Stimulated activated CD8-positive, alpha-beta memory T cell treated with anti-CD3 and anti-CD28 coated beads, Interleukin-4, amount 100 ng/mL, for 24 hours (primary cell): ENCODE measurements around the gene NAALADL2.
"Not testable (repeated sequence)": the region's sequence is repeated elsewhere in the genome, so short reads cannot be mapped to it uniquely, and the experiment has no call there.

Experiments
- DNase-seq: peaks from one replicate; pipeline ENCODE4 v3.0.0-alpha.2; 2020; ENCODE audit warnings: low read depth

The NAALADL2 gene

DNA sequence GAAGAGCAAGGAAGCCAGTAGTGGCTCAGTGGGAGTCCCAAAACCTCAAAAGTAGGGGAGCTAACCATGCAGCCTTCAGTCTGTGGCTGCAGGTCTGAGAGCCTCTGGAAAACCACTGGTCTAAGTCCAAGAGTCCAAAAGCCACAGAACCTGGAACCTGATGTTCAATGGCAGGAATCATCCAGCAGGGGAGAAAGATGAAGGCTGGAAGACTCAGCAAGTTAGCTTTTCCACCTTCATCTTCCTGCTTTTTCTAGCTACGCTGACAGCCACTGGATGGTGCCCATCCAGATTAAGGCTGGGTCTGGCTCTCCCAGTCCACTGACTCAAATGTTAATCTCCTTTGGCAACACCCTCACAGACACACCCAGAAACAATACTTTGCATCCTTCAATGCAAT, 626.3 kb downstream of the NAALADL2 start:
- DNase-seq: no peak

DNA sequence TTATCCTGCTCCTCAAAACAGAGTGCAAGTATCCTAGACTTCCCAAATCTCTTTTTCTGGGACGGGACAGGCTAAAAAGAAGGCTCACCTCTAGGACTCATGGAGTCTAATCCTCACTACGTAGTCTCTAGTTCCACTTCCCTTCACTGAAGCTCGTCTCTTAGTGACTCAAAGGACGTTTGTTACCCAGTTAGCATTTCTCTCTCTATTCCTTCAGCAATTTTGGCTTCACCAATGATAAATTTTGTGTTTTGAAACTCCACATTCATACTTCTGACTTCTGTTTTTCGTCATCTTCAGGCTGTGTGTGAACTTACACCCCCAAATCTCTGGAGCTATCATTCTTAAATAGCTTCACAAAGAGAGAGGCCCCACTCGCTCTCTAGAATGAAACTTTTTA, 627.1 kb downstream of the NAALADL2 start:
- DNase-seq: no peak

DNA sequence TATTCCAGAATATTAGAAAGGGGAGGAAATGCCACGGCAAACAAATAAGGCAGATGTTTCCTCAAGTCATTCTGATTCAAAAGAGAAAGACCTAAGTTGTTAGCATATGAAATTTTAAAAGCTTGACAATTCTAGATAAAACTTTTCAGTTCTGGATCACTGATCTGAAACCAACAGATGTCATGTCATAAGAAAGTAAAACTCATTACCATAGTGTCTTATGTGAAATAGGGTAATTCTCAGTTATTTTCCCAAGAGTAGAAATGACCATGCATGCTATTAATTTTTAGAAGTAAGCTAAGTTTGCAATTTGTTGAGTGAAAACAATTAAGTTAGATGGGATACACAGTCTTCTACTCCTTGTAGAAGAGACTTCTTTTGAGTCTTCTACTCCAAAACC, 630.3 kb downstream of the NAALADL2 start:
- no peak for DNase-seq

DNA sequence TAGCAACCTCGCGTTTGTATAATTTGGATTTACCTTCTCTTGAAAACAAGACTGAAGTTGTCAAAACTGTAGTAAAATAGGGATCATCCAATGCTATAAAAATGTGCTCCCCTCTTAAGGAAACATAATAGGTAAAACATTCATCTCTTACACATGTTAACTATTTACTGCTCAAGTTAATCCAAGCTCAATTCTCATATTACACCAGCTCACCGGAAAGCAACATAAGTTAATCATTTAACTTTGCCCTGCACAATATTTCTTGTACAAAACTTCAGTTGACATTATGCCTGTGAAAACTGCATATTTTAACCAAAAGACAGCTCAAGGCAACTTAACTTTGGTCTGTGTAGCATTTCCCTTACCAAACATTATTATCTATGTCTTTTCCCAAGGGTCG, 634.2 kb downstream of the NAALADL2 start:
- DNase-seq: no peak

DNA sequence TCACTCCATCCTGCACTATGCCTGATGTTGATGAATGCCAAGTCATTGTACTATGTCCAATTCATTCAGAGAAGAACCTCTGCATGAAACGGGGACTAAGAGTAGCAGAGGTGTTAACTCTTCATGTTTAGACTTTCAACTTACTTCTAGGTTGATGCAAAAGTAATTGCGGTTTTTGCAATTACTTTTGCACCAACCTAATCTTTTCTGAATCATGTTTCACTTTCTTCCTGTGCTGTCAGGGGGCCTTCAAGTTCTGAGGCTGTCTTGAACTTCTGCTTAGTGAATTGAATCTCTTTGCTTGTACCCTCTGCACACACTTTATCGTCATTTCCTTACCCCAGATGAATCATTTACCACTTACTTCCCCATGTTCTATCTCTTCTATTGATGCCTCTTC, 636.2 kb downstream of the NAALADL2 start:
- no peak for DNase-seq

DNA sequence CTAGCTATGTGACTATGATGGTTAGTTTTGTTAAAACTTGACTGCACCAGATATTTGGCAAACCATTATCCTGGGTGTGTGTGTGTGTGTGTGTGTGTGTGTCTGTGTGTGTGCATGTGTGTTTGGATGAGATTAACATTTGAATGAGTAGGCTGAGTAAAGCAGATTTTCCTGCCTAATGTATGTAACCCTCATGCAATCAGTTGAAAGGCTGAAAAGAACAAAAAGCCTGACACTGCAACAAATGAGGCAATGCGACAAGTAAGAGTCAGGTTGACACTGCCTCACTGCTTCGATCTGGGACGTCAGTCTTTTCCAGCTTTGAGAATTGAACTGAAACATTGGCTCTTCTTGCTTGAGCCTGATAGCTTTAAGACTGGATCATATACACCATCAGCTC, 643.0 kb downstream of the NAALADL2 start:
- DNase-seq: no peak

DNA sequence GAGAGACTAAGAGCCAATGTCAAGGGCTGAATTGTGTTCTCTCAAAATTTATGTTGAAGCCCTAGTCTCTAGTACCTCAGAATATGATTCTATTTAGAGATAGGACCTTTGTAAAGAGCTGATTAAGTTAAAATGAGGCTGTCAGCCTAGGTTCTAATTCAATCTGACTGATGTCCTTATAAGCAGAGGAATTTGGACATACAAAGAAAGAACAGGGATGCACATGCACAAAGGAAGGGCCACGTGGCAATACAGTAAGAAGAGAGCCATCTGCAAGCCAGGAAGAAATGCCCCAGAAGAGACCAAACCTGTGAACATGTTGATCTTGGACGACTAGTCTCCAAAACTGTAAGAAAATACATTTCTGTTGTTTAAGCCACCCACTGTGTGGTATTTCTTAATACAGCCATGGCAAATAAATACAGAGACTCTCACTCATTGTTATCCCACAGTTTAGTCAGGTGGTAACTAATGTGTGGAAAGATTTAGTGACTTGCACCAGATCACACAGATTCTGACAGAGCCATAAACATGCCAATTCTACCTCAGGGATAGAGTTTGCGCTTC, 652.2 kb downstream of the NAALADL2 start:
- DNase-seq: no peak

DNA sequence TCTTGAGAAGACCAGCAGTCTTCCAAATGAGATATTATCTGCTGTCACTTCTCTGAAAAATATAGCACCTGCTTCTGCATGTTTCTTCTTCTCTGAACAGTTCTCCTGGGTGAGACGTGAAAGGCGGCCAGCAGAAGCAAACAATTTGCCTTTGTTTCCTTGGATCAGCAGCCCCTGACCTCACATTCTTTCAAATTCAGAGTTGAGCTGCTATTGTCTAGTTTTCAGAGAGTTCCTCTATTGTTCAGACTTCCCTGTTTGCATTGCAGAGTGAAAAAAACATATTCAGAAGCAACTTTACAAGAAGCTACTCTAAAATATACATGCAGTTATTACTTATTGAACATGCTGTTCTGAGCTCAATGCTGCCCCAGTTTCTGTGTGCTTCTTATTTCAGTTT, 653.6 kb downstream of the NAALADL2 start:
- DNase-seq: no peak

DNA sequence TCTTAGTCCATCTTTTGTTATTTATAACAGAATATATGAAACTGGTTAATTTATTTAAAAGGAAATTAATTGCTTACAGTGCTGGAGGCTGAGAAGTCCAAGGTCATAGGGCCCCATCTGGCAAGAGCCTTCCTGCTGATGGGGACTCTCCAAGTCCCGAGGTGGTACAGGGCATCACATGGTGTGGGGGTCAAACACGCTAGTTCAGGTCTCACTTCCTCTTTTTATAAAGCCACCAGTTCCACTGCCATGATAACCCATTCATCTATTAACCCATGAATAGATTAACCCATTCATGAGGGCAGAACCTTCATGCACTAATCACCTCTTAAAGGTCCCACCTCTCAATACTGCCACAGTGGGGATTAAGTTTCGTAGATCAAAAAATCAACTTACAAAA, 659.3 kb downstream of the NAALADL2 start:
- DNase-seq: no peak

DNA sequence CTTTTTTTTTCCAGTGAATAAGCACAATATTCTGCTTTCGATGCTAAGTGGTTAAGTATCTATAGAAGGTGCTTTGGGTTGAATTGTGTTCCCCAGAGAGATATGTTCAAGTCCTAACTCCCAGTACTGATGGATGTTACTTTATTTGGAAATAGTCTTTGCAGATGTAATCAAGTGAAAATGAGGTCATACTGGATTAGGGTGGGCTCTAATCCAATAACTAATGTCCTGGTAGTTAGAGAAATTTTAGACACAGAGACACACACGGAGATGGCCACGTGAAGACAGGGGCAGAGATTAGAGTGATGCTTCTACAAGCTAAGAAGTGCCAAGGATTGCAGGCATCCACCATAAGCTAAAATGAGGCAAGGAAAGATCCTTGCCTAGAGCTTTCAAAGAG, 662.3 kb downstream of the NAALADL2 start:
- no peak for DNase-seq

DNA sequence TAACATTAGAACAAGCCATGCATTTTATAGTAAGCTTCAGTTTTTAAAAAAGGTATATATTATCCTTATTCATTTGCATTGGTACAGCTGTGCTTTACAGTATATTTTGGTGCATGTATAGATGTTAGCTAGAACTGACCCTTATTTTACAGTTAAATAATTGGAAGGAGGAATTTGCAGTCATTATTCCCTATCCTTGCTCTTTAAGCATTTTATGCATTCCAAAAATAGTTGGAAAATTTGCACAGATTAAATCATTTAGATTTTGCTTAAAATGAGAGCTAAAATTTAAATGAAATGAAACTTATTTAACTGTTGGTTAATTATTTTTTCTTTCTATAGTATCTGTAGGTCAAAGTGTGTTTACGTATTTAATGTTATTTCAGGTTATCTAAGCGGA, 667.1 kb downstream of the NAALADL2 start:
- no peak for DNase-seq

DNA sequence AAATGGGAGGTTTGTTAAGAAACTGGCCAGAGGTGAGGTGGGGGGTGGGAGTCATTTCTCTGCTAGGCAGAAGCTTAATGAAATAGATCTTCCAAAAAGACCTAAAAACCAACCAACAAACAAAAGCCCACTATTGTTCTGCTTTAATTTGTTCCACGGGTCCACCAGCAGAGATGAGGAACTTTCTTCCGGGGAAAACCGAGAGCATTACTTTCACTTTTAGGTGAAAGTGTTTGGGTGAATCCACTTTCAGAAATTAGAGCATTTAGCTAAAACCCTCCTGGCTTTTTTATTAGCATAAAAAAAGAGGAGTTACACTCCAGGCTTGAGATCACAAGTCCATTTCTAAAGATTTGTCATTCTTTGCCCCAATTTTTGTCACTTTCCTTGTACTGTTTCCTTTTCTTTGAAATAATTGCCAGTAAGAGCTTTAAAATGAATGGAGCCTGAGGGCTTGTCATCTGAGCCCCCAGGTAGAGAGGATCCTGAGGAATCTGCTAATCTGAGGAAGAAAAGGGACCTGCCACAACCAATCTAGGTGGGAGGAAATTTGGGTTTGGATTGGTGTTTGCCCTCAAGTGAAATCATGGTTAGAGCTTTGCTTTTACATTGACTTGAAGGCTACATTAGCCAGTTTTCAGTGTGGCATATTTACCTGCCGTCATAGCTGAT, 667.6 kb downstream of the NAALADL2 start:
- no peak for DNase-seq

DNA sequence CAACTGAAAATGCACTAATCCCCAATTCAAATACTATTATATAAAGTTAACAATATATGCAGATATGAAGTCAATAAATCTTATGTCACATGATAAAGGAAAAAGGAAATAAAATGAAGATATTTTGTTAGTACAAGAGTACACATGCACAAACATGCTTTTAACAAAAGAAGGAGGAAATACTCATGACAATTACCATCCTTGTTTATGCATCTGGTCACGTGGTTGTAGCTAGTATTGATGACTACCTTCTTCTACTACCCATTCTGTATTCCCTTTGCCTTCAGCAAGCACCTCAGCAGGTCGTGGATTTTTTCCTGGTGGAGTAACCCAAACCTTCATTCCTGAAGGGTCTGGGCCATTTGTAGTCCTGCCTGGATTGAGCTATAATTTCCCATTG, 669.6 kb downstream of the NAALADL2 start:
- not testable (repeated sequence) for DNase-seq

DNA sequence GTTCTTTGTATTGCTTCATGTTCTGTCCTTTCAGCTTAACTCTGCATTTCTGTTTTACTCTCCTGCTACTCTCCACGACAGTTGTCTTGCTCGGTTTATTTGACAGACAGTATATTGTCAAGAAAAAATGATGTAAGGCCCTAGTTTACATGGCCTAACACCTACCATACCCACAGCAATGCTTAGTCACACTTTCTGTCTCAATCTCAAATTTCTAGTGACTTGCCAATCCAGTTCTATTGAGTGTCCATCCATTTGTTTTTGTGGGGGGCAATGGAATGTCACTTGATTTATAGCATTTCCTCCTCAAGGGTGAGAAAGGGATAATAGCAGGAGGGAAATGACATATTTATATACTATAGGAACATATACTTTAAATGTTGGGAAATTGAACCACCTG, 676.2 kb downstream of the NAALADL2 start:
- DNase-seq: no peak

DNA sequence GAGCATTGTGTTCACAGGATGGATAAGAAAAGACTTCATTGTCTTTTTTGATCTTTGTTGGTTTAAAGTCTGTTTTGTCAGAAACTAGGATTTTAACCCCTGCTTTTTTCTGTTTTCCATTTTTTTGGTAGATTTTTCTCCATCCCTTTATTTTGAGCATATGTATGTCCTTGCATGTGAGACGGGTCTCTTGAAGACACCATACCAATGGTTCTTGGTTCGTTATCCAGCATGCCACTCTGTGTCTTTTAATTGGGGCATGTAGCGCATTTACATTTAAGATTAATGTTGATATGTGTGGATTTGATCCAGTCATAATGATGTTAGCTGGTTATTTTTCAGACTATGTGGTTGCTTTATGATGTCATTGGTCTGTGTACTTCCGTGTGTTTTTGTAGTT, 687.0 kb downstream of the NAALADL2 start:
- no peak for DNase-seq

DNA sequence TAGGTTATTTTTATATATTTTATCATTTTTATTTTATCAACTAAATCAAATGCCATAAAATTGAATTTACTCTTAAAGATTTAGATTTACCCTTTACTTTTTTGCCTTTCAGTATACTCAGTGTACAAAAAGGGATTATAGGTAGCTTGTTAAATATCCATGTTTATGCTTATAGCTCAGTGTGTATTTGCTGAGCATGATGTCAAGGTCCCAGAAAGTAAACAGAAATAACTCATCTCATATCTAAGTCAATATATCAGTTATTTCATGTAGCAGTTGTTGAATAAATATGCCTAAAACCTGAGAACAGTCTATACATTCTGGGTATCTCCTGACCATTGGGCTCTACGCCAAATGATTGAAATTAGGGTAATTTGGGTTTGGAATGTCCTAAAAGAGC, 693.8 kb downstream of the NAALADL2 start:
- no peak for DNase-seq

DNA sequence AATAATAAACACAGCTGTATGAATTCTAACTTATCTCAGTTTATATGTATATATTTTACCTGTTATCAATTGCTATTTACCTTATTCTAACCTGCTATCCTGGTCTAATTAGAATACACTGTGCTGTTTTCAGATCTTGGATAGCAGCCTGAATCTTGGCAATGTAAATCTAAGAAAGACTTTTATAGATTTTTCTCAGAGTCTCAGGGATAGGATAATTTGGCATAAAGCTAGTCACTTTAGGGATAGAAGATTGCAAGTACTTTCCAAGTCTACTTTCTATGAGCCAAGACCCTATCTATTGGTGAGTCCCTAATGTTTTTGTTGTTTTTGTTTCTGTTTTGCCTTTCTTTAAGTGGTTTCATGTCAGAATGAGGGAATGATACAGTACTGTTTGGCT, 695.7 kb downstream of the NAALADL2 start:
- no peak for DNase-seq

DNA sequence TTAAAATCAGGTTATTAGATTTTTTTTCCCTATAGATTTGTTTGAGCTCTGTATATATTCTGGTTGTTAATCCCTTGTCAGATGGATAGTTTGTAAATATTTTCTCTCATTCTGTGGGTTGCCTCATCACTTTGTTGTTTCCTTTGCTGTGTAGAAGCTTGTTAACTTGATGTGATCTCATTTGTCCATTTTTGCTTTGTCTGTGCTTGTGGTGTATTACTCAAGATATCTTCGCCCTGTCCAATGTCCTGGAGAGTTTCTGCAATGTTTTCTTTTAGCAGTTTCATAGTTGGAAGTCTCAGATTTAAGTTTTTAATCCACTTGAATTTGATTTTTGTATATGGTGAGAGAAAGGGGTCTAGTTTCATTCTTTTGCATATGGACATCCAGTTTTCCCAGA, 699.1 kb downstream of the NAALADL2 start:
- no peak for DNase-seq

DNA sequence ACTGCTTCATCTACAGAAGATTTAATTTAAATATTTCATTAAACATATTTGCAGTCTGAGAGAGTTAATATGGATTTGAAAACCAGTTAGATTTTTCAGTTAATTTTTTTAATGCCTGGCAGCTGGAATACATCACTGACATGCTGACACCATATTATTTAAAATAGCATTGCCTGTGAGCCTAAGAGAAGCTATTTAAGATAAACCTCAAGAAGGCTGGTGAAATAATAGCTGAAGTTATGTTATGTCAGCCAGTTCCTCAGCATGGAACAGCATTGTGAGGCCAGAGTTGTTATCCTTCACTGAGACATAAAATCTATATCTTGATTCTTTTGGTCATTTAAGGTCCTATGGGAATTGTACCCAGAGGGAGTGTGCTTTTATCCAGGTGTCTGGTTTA, 705.2 kb downstream of the NAALADL2 start:
- DNase-seq: no peak

DNA sequence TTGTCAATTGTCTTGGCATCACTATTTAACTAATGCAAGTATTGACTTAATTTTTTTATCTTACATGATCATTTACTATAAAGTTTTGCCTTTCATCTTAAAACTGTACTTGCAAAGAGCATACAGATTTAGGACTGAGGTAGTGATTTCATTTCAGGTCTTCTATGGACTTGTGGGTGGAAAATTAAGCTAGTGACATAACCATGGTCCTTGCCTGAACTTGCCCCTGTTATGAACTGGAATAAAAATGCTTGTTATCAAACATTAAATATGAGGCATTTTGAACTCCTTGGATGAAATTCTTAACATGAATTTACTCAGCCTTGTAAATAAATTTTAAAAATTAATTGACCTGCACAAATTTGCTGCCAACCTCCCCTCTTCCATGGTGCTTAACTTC, 712.0 kb downstream of the NAALADL2 start:
- no peak for DNase-seq

DNA sequence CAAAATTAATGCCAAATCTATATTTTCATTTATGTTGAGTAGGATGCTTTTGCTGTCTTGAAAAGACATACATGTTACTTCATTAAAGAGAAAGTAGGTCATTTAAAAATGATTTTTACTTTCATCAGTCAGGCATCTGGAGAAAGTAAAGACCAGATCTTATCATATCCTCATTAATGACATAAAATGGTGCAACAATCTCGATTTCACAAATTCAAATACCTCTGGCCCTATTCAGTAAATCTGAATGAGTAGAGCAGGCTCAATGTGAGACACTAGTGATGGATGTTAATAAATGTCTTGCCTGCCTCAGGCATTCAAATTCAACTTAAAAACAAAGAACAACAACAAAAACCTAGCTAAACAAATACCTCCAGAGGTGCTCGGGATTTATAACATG, 714.1 kb downstream of the NAALADL2 start:
- no peak for DNase-seq

DNA sequence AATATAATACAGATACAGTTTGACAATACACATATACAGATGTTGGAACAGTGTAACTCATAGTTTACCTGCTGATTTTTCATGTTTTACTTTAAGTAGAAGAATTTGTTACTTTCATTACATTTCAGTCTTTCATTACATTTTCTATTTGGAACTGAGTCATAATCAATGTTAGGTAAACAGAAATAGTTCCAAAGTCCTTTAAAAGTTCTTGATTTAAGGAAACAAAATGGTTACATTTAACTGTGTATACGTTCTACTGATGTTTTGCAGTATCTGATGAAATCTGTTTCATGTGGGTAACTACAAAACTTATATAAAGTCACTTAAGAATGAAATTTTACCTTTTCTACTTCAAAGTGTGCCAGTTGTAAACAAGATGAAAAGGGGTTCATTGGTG, 721.2 kb downstream of the NAALADL2 start:
- no peak for DNase-seq

DNA sequence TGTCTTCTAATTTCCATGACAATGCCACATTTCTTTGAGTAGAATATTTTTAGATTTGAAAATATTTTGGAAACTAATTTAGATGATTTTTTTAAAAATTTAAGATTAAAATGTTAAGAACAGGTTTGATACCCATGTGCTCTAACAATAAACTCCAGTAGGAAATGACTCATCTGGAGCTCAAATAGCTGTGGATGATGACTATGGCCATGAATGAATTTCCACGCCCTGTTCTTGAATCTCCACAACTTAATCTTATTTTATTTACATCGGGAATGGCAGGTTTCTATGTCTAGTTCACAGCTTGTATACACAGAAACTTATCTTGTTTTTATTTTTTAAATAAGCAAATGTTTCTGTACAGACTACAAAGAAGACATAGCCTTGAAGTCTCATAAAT, 726.8 kb downstream of the NAALADL2 start:
- no peak for DNase-seq

DNA sequence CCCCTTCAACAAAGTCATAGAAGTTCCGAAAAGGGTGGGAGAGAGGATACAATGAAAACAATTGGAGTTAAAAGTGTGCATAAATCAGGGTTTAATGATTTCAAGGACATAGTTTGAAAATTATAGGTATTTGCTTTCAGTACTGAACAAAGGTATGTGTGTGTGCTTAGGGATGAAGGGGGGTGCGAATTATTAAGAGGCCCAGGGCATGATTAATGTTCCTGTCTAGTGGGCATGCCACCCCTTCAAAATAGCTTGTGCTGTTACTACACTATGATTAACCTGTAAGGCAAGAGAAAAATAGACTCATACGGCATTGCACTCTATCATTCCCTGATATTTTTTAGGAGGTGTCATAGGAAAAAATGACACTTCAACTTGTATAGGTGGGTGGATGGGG, 731.6 kb downstream of the NAALADL2 start:
- no peak for DNase-seq

DNA sequence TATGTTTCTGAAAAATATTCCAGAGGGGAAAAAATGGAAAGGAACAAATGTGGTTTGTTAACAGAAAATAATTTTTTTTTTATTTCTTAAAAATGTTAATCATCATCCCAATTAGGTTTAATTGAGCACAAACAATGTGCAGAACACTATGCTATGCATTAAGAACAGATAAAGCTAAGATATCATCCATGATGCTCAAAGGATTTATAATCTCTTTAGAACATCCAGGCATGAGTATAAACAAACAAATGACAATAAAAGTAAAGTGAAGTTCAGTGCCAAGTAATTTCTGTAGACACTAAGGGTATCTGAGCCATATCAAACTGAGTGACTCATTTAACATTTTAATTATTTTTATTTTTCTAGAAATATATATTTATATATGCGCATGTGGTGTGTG, 732.2 kb downstream of the NAALADL2 start:
- no peak for DNase-seq
